Kidney epithelial cell (primary cell): ENCODE measurements around the gene UBE2K. TPM values are rescaled to one million over a fixed set of nuclear protein-coding genes. Genes with fewer than 3 reads are reported as not detected.
"Not testable (repeated sequence)": the region's sequence is repeated elsewhere in the genome, so short reads cannot be mapped to it uniquely, and the experiment has no call there.

ENCODE experiments used
- DNase-seq: peaks from one replicate; pipeline ENCODE4 v3.0.0-alpha.2; 2010; ENCODE audit warnings: low read depth
- H3K27me3 ChIP-seq: 2 replicates; pipeline ENCODE4 v1.6.0; 2011; ENCODE audit warnings: low read length; ENCODE audit not compliant: control insufficient read depth, insufficient read depth
- H3K36me3 ChIP-seq: 2 replicates; pipeline ENCODE4 v1.5.1; 2011; ENCODE audit warnings: low read length; ENCODE audit not compliant: control insufficient read depth, insufficient read depth
- H3K4me3 ChIP-seq: 2 replicates; pipeline ENCODE4 v1.5.1; 2011; ENCODE audit warnings: low read depth, mild to moderate bottlenecking, control low read depth, low read length
- total RNA-seq: library from RNA; depleted of rRNA; stranded (reverse); fragments of >200 nt; gene quantifications from 2 replicates; pipeline ENCODE4 v1.2.3, GENCODE V29; 2015
- TF ChIP-seq, protein P1 (sequence below): IDR thresholded peaks from 2 replicates; pipeline ENCODE4 v1.5.1; 2011; ENCODE audit warnings: mild to moderate bottlenecking, moderate library complexity, low read length, control low read depth, inconsistent platforms; ENCODE audit not compliant: insufficient read depth, poor library complexity, severe bottlenecking

Gene UBE2K
- total RNA-seq, 1 donor from 2014 or later: 24.9 TPM

DNA sequence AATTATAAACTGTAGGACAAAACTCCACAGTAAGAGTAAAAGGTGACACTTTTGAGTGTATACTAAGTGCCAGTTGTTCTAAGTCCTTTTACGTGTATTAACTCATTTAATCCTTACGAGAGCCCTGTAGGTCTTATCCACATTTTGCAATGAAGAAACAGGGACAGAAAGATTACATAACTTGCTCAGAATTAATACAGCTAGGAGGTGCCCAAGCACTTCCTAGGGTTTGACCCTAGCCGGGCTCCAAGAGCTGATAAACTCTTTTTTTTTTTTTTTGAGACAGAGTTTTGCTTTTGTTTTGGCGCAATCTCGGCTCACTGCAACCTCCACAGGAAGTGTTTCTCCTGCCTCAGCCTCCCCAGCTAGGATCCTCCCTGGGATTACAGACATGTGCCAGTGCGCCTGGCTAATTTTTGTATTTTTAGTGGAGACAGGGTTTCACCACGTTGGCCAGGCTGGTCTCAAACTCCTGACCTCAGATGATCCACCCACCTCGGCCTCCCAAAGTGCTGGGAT is 110.4 kb downstream of the UBE2K start:
- TF ChIP-seq, protein P1, sequence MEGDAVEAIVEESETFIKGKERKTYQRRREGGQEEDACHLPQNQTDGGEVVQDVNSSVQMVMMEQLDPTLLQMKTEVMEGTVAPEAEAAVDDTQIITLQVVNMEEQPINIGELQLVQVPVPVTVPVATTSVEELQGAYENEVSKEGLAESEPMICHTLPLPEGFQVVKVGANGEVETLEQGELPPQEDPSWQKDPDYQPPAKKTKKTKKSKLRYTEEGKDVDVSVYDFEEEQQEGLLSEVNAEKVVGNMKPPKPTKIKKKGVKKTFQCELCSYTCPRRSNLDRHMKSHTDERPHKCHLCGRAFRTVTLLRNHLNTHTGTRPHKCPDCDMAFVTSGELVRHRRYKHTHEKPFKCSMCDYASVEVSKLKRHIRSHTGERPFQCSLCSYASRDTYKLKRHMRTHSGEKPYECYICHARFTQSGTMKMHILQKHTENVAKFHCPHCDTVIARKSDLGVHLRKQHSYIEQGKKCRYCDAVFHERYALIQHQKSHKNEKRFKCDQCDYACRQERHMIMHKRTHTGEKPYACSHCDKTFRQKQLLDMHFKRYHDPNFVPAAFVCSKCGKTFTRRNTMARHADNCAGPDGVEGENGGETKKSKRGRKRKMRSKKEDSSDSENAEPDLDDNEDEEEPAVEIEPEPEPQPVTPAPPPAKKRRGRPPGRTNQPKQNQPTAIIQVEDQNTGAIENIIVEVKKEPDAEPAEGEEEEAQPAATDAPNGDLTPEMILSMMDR: no peak
- no peaks in the 10 kb centered on the region for H3K27me3 ChIP-seq
- H3K36me3 ChIP-seq: no peaks in the 10 kb centered on the region
- DNase-seq: no peak
- no peak overlapping the region for H3K4me3 ChIP-seq

DNA sequence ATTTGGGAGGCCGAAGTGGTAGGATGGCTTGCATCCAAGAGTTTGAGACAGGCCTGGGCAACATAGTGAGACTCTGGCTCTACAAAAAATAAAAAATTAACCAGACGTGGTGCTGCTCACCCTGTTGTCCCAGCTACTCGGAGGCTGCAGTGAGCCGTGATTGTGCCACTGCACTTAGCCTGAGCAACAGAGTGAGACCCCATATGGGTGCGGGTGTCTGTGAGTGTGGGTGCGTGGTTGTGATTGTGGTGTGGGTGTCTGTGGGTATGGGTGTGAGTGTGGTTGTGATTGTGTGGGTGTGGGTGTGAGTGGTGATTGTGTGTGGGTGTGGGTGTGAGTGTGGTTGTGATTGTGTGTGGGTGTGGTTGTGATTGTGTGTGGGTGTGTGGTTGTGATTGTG is 114.6 kb downstream of the UBE2K start:
- TF ChIP-seq, protein P1: no peak
- DNase-seq: no peak

GRCh38 chr4:39813033-39813432 is 115.1 kb downstream of the UBE2K start:
- not testable (repeated sequence) for H3K4me3 ChIP-seq, H3K36me3 ChIP-seq, DNase-seq, H3K27me3 ChIP-seq

More for the DNA sequence above, 114.6 kb downstream of the UBE2K start:
- no peaks in the 10 kb centered on the region for H3K36me3 ChIP-seq
- no peaks in the 10 kb centered on the region for H3K27me3 ChIP-seq
- H3K4me3 ChIP-seq: no peak overlapping the region

DNA sequence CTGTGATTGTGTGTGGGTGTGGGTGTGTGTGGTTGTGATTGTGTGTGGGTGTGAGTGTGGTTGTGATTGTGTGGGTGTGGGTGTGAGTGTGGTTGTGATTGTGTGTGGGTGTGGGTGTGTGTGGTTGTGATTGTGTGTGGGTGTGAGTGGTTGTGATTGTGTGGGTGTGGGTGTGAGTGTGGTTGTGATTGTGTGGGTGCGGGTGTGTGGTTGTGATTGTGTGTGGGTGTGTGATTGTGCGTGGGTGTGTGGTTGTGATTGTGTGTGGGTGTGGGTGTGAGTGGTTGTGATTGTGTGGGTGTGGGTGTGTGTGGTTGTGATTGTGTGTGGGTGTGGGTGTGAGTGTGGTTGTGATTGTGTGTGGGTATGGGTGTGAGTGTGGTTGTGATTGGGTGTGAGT is 115.8 kb downstream of the UBE2K start:
- not testable (repeated sequence) for H3K36me3 ChIP-seq, H3K4me3 ChIP-seq, DNase-seq, H3K27me3 ChIP-seq

DNA sequence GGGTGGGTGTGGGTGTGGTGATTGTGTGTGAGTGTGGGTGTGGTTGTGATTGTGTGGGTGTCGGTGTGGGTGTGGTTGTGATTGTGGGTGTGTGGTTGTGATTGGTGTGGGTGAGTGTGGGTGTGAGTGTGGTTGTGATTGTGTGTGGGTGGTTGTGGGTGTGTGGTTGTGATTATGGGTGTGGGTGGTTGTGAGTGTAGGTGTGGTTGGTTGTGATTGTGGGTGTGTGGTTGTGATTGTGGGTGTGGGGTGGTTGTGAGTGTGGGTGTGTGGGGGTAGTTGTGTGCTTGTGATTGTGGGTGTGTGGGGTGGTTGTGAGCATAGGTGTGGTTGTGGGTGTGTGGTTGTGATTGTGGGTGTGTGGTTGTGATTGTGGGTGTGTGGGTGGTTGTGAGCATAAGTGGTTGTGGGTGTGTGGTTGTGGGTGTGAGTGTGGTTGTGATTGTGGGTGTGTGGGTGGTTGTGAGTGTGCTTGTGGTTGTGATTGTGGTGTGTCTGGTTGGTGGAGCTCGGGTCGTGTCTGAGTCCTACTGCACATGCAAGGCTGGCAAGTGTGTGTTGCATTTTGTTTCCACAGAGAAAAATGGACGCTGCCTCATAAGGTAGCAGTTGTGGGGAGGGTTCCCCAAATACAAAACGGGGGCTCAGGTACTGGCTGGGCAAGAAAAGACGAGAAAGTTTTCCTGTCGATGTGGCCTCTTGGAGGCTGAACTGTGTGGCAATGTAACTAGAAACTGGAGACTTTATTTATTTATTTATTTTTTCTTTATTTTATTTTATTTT is 116.7 kb downstream of the UBE2K start:
- Histone ChIP-seq H3K36me3 (no peaks in the 10 kb centered on the region), H3K4me3 (no peak overlapping the region), H3K27me3 (no peaks in the 10 kb centered on the region)
- TF ChIP-seq, protein P1: no peak
- DNase-seq: no peak

DNA sequence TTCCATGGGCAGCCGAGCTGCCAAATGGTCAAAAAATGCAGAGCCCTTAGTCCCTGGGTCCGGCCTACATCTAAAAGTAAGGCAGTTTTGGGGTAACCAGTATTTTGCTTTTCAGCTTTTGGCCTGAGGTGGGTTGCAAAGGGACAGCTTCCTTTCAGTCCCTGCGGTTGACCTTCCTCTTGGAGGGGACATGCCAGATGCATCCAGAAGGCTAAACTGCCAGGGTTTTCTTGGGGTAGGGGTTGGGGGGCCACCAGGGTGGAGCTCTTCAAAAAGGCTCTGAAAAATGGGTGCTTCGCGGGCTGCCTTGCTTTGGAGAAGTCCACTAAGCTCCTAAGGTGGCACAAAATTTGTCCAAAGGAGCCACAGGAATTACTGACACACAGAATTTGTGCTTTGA is 120.7 kb downstream of the UBE2K start:
- TF ChIP-seq, protein P1: no peak
- H3K4me3 ChIP-seq: no peak overlapping the region
- no peak for DNase-seq

DNA sequence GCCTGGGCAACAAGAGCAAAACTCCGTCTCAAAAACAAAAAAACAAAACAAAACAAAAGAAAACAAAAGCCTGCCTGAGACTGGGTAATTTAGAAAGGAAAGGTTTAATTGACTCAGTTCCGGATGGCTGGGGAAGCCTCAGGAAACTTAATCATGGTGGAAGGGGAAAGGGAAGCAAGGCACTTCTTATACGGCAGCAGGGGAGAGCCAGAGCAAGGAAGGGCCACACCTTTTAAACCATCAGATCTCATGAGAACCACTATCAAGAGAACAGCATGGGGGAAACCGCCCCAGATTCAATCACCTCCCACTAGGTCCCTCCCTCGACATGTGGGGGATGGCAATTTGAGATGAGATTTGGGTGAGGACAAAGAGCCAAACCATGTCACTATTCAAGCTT is 122.2 kb downstream of the UBE2K start:
- Histone ChIP-seq H3K4me3 (no peak overlapping the region), H3K36me3 (no peaks in the 10 kb centered on the region), H3K27me3 (no peaks in the 10 kb centered on the region)
- DNase-seq: no peak
- TF ChIP-seq, protein P1: no peak

More for the DNA sequence above, 120.7 kb downstream of the UBE2K start:
- no peaks in the 10 kb centered on the region for H3K36me3 ChIP-seq
- H3K27me3 ChIP-seq: no peaks in the 10 kb centered on the region
